A549 (cell line): ENCODE measurements around the gene EDIL3. TPM values are rescaled to one million over a fixed set of nuclear protein-coding genes. Genes with fewer than 3 reads are reported as not detected.
A peak's percentile ranks its signal among the peaks of the same experiment; 100 is the strongest.

ENCODE experiments used
- ATAC-seq, 2 experiments: fragments of 200-7000 bp in 1 of 2; fragments of >200 bp in 1 of 2; cut with Nextera tagmentation in 1 of 2; cut with Tn5 transposase in 1 of 2; 3 replicates each; pipeline versions ENCODE4 v1.8.0 to v1.9.1; 2018 to 2020; ENCODE audit warnings: mild to moderate bottlenecking in 1 of 2, moderate library complexity in 1 of 2
- CTCF ChIA-PET: fragments of 300-600 bp; sonication (Branson Sonifier 250); formaldehyde crosslinking; extraction: SDS; loops from one replicate; lab custom pipeline; 2021; ENCODE audit warnings: antibody characterized with exemption, inconsistent platforms; lab: Yijun Ruan, JAX
- POLR2A ChIA-PET: fragments of 350-600 bp; formaldehyde crosslinking; extraction: SDS; loops from one replicate; lab custom pipeline; 2021; ENCODE audit warnings: antibody characterized with exemption, inconsistent platforms; lab: Yijun Ruan, JAX
- DNase-seq, 2 experiments: peaks; one replicate each; pipeline versions ENCODE4 v3.0.0 to v3.0.0-alpha.2; 2011 to 2016; ENCODE audit warnings: low read depth in 1 of 2, low spot score in 1 of 2
- FAIRE-seq: peaks from 2 replicates; lab custom pipeline; 2011; peaks lifted over from hg19 to GRCh38; lab: Jason Lieb, UNC
- H3K27ac ChIP-seq, 2 experiments: fragments of >200 bp; sonication (Bioruptor Twin); formaldehyde crosslinking; 3 replicates each; pipeline ENCODE4 v1.5.1; 2016 to 2017
- H3K4me1 ChIP-seq: fragments of >200 bp; sonication (Bioruptor Twin); formaldehyde crosslinking; 3 replicates; pipeline ENCODE4 v1.6.1; 2016
- H3K4me2 ChIP-seq: fragments of >200 bp; sonication (Bioruptor Twin); formaldehyde crosslinking; 3 replicates; pipeline ENCODE4 v1.6.1; 2016
- H3K4me3 ChIP-seq: fragments of >200 bp; sonication (Bioruptor Twin); formaldehyde crosslinking; 3 replicates; pipeline ENCODE4 v1.5.1; 2016
- H3K9me3 ChIP-seq: fragments of >200 bp; sonication (Bioruptor Twin); formaldehyde crosslinking; 3 replicates; pipeline ENCODE4 v1.6.1; 2016
- BCL3 ChIP-seq: fragments of >200 bp; sonication (Bioruptor Twin); formaldehyde crosslinking; IDR thresholded peaks from 3 replicates; pipeline ENCODE4 v1.6.1; 2016
- BHLHE40 ChIP-seq: IDR thresholded peaks from 2 replicates; pipeline ENCODE4 v1.6.1; 2012; ENCODE audit warnings: low read depth, low read length, inconsistent platforms
- CBX2 ChIP-seq: fragments of 200-600 bp; sonication (generic); IDR thresholded peaks from 2 replicates; pipeline ENCODE4 v1.6.1; 2016; ENCODE audit warnings: low read depth, mild to moderate bottlenecking, borderline replicate concordance
- CBX8 ChIP-seq: fragments of 200-600 bp; sonication (generic); IDR thresholded peaks from 2 replicates; pipeline ENCODE4 v1.6.1; 2016
- CEBPB ChIP-seq, 2 experiments: fragments of >200 bp in 1 of 2; sonication (Bioruptor Twin) in 1 of 2; formaldehyde crosslinking in 1 of 2; IDR thresholded peaks; 2 replicates each; pipeline ENCODE4 v1.6.1; 2012 to 2016
- CHD4 ChIP-seq: fragments of 200-600 bp; sonication (generic); IDR thresholded peaks from 2 replicates; pipeline ENCODE4 v1.6.1; 2016; ENCODE audit warnings: antibody characterized with exemption, mild to moderate bottlenecking, borderline replicate concordance
- E2F6 ChIP-seq: IDR thresholded peaks from 2 replicates; pipeline ENCODE4 v1.6.1; 2012; ENCODE audit warnings: low read depth, borderline replicate concordance
- EHF ChIP-seq: fragments of 250-450 bp; sonication (Bioruptor Pico); IDR thresholded peaks from 2 replicates; pipeline ENCODE4 v1.5.0; 2020; ENCODE audit warnings: mild to moderate bottlenecking
- EHMT2 ChIP-seq: fragments of 200-600 bp; sonication (generic); IDR thresholded peaks from 2 replicates; pipeline ENCODE4 v1.6.1; 2016; ENCODE audit warnings: antibody characterized with exemption, low read depth, mild to moderate bottlenecking, moderate library complexity
- ESRRA ChIP-seq: fragments of 150-350 bp; IDR thresholded peaks from 2 replicates; pipeline ENCODE4 v1.6.1; 2014; ENCODE audit warnings: mild to moderate bottlenecking, low read length, borderline replicate concordance
- FOSL2 ChIP-seq, 2 experiments: fragments of 450-650 bp in 1 of 2; fragments of >200 bp in 1 of 2; sonication (Bioruptor Twin) in 1 of 2; formaldehyde crosslinking; IDR thresholded peaks; 2 replicates each; pipeline versions ENCODE4 v1.5.0 to v1.6.1; 2016 to 2020; ENCODE audit warnings: mild to moderate bottlenecking in 1 of 2, moderate library complexity in 1 of 2
- FOXS1 ChIP-seq: fragments of 250-450 bp; sonication (Bioruptor Pico); IDR thresholded peaks from 2 replicates; pipeline ENCODE4 v1.5.0; 2020; ENCODE audit warnings: mild to moderate bottlenecking, moderate library complexity
- GATA3 ChIP-seq: IDR thresholded peaks from 2 replicates; pipeline ENCODE4 v1.6.1; 2012; ENCODE audit warnings: borderline replicate concordance
- HEYL ChIP-seq: fragments of 250-450 bp; sonication (Bioruptor Pico); IDR thresholded peaks from 2 replicates; pipeline ENCODE4 v1.8.0; 2021; ENCODE audit warnings: mild to moderate bottlenecking, moderate library complexity
- HOXA7 ChIP-seq: fragments of 250-450 bp; sonication (Bioruptor Pico); IDR thresholded peaks from 2 replicates; pipeline ENCODE4 v1.5.0; 2020; ENCODE audit warnings: mild to moderate bottlenecking, moderate library complexity
- MAFK ChIP-seq: fragments of 450-650 bp; IDR thresholded peaks from 2 replicates; pipeline ENCODE4 v1.6.1; 2014; ENCODE audit not compliant: partially characterized antibody
- NFE2L2 ChIP-seq: fragments of 150-350 bp; conservative IDR thresholded peaks from 2 replicates; pipeline ENCODE4 v1.6.1; 2014; ENCODE audit warnings: low read length
- NPAS2 ChIP-seq: fragments of 250-450 bp; sonication (Bioruptor Pico); IDR thresholded peaks from 2 replicates; pipeline ENCODE4 v1.8.0; 2022; ENCODE audit warnings: mild to moderate bottlenecking, moderate library complexity, borderline replicate concordance
- RNF2 ChIP-seq: fragments of 200-600 bp; sonication (generic); IDR thresholded peaks from 2 replicates; pipeline ENCODE4 v1.6.1; 2016; ENCODE audit warnings: low read depth, mild to moderate bottlenecking, antibody characterized with exemption, moderate library complexity, borderline replicate concordance
- USF2 ChIP-seq: fragments of 450-650 bp; IDR thresholded peaks from 2 replicates; pipeline ENCODE4 v1.6.1; 2014; ENCODE audit warnings: antibody characterized with exemption
- ZNF302 ChIP-seq: fragments of 250-450 bp; sonication (Bioruptor Pico); IDR thresholded peaks from 2 replicates; pipeline ENCODE4 v1.9.0; 2021; ENCODE audit warnings: inconsistent platforms, mild to moderate bottlenecking, moderate library complexity
- ZSCAN20 ChIP-seq: fragments of 250-450 bp; sonication (Bioruptor Pico); IDR thresholded peaks from 2 replicates; pipeline ENCODE4 v1.8.0; 2022; ENCODE audit warnings: mild to moderate bottlenecking, moderate library complexity
- WGBS: methylation state at CpG from one replicate; pipeline ENCODE4 v1.1.6; 2017; ENCODE audit errors: missing lambda C conversion rate; 5-methylcytosine and 5-hydroxymethylcytosine counted together
- polyA plus RNA-seq, 4 experiments: library from polyadenylated mRNA; depleted of rRNA in 3 of 4; stranded (reverse); fragments of >200 nt; fragmentation: RNase III in 1 of 4; extraction: RNeasy Plus Mini Kit Qiagen cat#74134 plus additional on column Dnase treatment in 1 of 4; gene quantifications; 2 replicates in 3 of 4; 3 replicates in 1 of 4; pipeline ENCODE4 v1.2.3, GENCODE V29; 2011 to 2017
- TF ChIP-seq, protein P1 (sequence below): fragments of >200 bp; sonication (Bioruptor Twin); formaldehyde crosslinking; IDR thresholded peaks from 3 replicates; pipeline ENCODE4 v1.5.1; 2016

Gene EDIL3
- polyA plus RNA-seq, 2 of the 4 experiments (the other 2 are of a cell fraction): 0.12 to 0.14 TPM

- CTCF ChIA-PET: no interaction called here
- FAIRE-seq: no peak
Observed at GRCh38 chr5:83988293-83988685, 396.4 kb downstream of the EDIL3 start.

DNA sequence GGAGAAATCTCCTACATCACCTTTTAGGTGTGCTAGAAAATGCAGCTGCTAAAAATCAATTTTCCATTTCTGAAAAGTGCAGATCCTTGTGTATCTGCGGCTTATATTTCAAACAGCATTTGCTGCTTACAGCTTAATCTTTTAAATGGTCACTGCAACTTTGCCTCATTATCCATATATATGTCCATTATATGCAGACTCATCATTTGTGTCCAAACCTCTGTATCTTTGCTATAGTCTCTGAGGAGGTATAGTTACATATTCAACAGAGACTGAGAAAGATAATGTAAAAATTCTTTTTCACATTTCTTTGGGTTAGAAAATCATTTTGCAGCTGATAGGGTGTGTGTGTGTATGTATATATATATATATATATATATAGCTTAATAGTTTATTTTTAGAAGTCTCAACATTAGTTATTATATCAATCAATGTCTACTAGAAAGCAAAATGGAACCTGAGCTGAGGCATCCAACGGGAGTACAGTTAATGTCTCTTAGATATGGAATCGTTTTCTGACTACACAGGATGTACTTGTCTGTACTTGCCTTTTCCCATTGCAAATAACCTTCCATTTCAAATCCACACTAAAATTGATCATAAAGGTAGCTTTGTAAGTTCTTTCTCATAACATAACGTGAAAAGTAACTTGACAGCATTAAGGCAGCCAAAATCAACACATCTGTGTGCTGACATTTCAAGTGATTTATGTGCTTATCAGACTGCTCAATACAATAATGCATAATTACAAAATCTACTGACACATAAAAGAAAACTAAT lies 397.0 kb downstream of the EDIL3 start:
- no peaks in the 10 kb centered on the region for H3K9me3 ChIP-seq
- H3K4me3 ChIP-seq: no peak overlapping the region
- H3K27ac ChIP-seq: no peak overlapping the region
- no peak for TF ChIP-seq HEYL (CRISPR knock-in tag)
- peak; percentile 46 for TF ChIP-seq MAFK
- TF ChIP-seq, all 56 proteins: peak for 1
- POLR2A ChIA-PET: no interaction called here
- 11% methylated on average over 4 of the region's 4 CpGs for WGBS
- no peak for DNase-seq
- Histone ChIP-seq H3K4me2 (no peak overlapping the region), H3K4me1 (no peaks in the 10 kb centered on the region)
- CTCF ChIA-PET: no interaction called here
- ATAC-seq: no peak
- no peak for FAIRE-seq

More at GRCh38 chr5:83988293-83988685, 396.4 kb downstream of the EDIL3 start:
- no peak overlapping the region for H3K27ac ChIP-seq
- no peaks in the 10 kb centered on the region for H3K4me1 ChIP-seq
- no peak for DNase-seq
- no peak overlapping the region for H3K4me2 ChIP-seq
- POLR2A ChIA-PET: no interaction called here
- ATAC-seq: no peak
- H3K4me3 ChIP-seq: no peak overlapping the region
- no peaks in the 10 kb centered on the region for H3K9me3 ChIP-seq
- TF ChIP-seq CEBPB (IDR thresholded peaks at IDR 0.05): no peak

- no peaks in the 10 kb centered on the region for H3K9me3 ChIP-seq
- TF ChIP-seq E2F6: no peak
- TF ChIP-seq FOXS1: no peak
- no peak for TF ChIP-seq HOXA7 (CRISPR knock-in tag)
- no peak for TF ChIP-seq CBX2
- TF ChIP-seq USF2: no peak
- no peak for ATAC-seq
- H3K4me1 ChIP-seq: no peaks in the 10 kb centered on the region
- no peak overlapping the region for H3K27ac ChIP-seq
- H3K4me2 ChIP-seq: no peak overlapping the region
- CTCF ChIA-PET: no interaction called here
- POLR2A ChIA-PET: no interaction called here
- FAIRE-seq: no peak
- H3K4me3 ChIP-seq: no peak overlapping the region
- DNase-seq: no peak
- 37% methylated on average over 4 of the region's 4 CpGs for WGBS
Observed at GRCh38 chr5:83983852-83984251, 400.8 kb downstream of the EDIL3 start.

DNA sequence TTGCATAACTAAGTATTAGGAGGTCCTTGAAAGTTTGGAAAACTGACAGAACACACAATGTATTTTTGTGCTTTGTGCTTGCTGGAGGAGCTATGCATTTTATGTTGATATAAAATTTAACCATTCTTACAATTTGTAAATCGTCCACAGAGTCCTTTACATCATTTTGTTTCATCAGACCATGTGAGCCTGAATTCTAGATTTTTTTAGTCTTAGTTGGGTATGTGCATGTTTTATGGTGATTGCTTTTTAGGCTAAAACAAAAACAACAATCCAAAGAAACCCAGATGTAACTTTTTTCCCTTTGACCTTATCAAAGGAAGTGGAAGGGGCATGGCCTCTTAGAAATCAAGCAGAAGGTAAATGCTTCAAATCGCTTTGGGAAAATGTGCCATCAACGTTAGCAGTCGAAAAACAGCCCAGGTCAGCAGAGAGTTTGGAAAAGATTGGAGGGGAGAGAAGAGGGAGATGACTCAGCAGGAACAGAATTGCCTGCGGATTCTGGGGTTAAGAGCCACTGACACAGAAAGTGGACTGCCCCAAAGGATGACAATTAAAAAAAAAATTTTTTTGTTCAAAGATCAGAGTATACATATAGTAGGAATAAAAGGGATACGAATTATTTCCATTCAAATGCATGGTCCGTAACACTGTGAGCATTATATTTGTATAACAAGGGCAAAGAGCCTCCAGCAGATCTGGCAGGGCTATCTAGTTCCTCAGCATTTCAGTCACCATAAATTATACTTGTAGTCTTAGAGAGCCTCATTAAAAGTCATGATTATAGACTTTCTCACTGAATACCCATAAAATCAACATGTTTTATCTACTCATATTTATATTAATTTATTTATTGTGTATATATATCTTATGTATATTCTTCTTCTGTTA lies 410.5 kb downstream of the EDIL3 start:
- FAIRE-seq (peak; percentile 49), DNase-seq (no peak), ATAC-seq (no peak)
- H3K4me2 ChIP-seq: no peak overlapping the region
- H3K4me3 ChIP-seq: no peak overlapping the region
- no peak overlapping the region for H3K27ac ChIP-seq
- no peaks in the 10 kb centered on the region for H3K4me1 ChIP-seq
- POLR2A ChIA-PET: no interaction called here
- no peaks in the 10 kb centered on the region for H3K9me3 ChIP-seq
- CTCF ChIA-PET: no interaction called here
- WGBS: 30% methylated on average over 7 of the region's 7 CpGs
- TF ChIP-seq BCL3 (no peak), EHF (no peak), CHD4 (no peak), ZNF302 (CRISPR knock-in tag) (no peak), BHLHE40 (no peak), FOXS1 (no peak), ESRRA (no peak), GATA3 (no peak), ZSCAN20 (CRISPR knock-in tag) (no peak), NPAS2 (CRISPR knock-in tag) (no peak), FOSL2 (IDR thresholded peaks at IDR 0.05) (no peak), FOSL2 (CRISPR knock-in tag; IDR thresholded peaks at IDR 0.05) (no peak), NFE2L2 (no peak), EHMT2 (no peak), RNF2 (no peak), CBX8 (no peak)
- TF ChIP-seq, protein P1, sequence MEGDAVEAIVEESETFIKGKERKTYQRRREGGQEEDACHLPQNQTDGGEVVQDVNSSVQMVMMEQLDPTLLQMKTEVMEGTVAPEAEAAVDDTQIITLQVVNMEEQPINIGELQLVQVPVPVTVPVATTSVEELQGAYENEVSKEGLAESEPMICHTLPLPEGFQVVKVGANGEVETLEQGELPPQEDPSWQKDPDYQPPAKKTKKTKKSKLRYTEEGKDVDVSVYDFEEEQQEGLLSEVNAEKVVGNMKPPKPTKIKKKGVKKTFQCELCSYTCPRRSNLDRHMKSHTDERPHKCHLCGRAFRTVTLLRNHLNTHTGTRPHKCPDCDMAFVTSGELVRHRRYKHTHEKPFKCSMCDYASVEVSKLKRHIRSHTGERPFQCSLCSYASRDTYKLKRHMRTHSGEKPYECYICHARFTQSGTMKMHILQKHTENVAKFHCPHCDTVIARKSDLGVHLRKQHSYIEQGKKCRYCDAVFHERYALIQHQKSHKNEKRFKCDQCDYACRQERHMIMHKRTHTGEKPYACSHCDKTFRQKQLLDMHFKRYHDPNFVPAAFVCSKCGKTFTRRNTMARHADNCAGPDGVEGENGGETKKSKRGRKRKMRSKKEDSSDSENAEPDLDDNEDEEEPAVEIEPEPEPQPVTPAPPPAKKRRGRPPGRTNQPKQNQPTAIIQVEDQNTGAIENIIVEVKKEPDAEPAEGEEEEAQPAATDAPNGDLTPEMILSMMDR: no peak
